Measurements from ENCODE around the gene LRRFIP2.

Gene LRRFIP2

DNA sequence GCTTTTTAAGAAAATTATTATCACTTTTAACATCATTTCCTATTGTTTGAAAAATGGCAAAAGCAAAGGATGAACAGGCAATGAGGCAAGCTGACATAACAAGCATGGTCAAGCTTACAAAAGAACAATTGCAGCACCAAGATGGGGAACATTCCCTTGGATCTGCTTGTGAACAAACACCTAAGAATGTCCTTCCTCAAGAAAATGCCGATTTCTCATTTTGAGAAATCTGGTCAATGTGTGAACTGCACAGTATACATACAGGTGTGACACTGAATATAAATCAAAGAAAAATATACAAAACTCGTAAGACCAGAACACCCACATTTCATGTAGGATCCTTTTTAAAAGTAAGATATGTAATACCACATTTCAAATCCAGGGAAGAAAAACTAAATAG, 58.9 kb downstream of the LRRFIP2 start:
- Histone ChIP-seq H3K9ac (ENCODE audit: low read depth, low read length, poor library complexity, severe bottlenecking) (no peak overlapping the region), H3K79me2 (ENCODE audit: insufficient read depth, low read length) (no peaks in the 10 kb centered on the region)
- no peak for TF ChIP-seq EZH2phosphoT487 (IDR thresholded peaks at IDR 0.05; ENCODE audit: borderline replicate concordance)
- TF ChIP-seq, protein P1, sequence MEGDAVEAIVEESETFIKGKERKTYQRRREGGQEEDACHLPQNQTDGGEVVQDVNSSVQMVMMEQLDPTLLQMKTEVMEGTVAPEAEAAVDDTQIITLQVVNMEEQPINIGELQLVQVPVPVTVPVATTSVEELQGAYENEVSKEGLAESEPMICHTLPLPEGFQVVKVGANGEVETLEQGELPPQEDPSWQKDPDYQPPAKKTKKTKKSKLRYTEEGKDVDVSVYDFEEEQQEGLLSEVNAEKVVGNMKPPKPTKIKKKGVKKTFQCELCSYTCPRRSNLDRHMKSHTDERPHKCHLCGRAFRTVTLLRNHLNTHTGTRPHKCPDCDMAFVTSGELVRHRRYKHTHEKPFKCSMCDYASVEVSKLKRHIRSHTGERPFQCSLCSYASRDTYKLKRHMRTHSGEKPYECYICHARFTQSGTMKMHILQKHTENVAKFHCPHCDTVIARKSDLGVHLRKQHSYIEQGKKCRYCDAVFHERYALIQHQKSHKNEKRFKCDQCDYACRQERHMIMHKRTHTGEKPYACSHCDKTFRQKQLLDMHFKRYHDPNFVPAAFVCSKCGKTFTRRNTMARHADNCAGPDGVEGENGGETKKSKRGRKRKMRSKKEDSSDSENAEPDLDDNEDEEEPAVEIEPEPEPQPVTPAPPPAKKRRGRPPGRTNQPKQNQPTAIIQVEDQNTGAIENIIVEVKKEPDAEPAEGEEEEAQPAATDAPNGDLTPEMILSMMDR (conservative IDR thresholded peaks at IDR 0.05; ENCODE audit: low read length): no peak

DNA sequence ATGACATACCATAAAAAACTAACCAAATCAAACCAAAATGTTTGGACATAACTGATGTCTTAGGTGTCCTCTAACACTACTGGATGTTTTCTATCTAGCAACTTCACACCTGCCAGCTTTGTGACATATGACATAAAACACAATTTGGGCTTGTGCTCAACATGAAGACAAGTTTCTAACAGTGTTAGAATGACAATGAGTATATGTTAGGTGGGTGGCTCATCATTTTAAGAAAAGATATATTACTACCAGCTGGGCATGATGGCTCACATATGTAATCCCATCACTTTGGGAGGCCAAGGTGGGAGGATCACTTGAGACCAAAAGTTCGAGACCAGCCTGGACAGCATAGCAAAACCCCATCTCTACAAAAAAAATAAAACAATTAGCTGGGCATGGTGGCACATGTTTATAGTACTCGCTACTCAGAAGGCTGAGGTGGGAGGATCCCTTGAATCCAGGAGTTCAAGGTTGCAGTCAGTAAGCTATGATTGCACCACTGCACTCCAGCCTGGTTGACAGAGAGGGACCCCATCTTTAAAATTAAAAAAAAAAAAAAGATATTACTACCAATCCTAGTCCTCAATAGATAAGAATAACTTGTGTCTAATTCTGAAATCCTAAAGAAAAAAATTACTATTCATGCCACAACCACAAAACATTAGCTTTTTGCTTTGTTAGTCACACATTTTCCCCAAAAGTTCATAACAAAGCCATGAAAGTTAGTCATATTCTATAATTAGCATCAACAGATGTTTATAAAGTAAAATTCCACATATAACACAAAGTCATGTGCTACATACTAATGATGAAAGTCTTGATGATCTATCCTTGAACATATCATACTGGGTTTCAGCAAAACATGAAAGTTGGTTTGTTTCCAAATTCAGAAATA, 59.9 kb downstream of the LRRFIP2 start:
- Histone ChIP-seq H3K27me3 (ENCODE audit: insufficient read depth, low read length, poor library complexity, severe bottlenecking) (no peaks in the 10 kb centered on the region), H3K9ac (ENCODE audit: low read depth, low read length, poor library complexity, severe bottlenecking) (no peak overlapping the region), H2AFZ (ENCODE audit: low read length) (no peak overlapping the region), H3K4me3 (ENCODE audit: low read length, poor library complexity, severe bottlenecking) (no peak overlapping the region), H4K20me1 (ENCODE audit: insufficient read depth, low read length, poor library complexity, severe bottlenecking) (no peaks in the 10 kb centered on the region), H3K4me1 (ENCODE audit: insufficient read depth, low read length, poor library complexity, severe bottlenecking) (no peaks in the 10 kb centered on the region), H3K79me2 (ENCODE audit: insufficient read depth, low read length) (no peaks in the 10 kb centered on the region), H3F3A (ENCODE audit: low read depth) (0 out of 2 replicates have a peak, but pooled peaks cover 2% of the 10 kb centered on the region), H3K9me2 (replicated peaks; ENCODE audit: low read depth, low read length) (no peaks in the 10 kb centered on the region), H3K36me3 (ENCODE audit: insufficient read depth, low read length) (peaks cover 4% of the 10 kb centered on the region; the same call in 1 of the 2 replicates), H3K4me2 (ENCODE audit: low read depth, low read length, poor library complexity, severe bottlenecking) (no peak overlapping the region), H3K9me3 (ENCODE audit: insufficient read depth, low read depth, low read length) (no peaks in the 10 kb centered on the region)
- no peak for TF ChIP-seq EZH2phosphoT487 (IDR thresholded peaks at IDR 0.05; ENCODE audit: borderline replicate concordance)
- TF ChIP-seq, protein P1 (conservative IDR thresholded peaks at IDR 0.05; ENCODE audit: low read length): no peak

More for the DNA sequence above, 58.9 kb downstream of the LRRFIP2 start:
- Histone ChIP-seq H3K9me2 (replicated peaks; ENCODE audit: low read depth, low read length) (no peaks in the 10 kb centered on the region), H3K9me3 (ENCODE audit: insufficient read depth, low read depth, low read length) (no peaks in the 10 kb centered on the region), H4K20me1 (ENCODE audit: insufficient read depth, low read length, poor library complexity, severe bottlenecking) (no peaks in the 10 kb centered on the region), H2AFZ (ENCODE audit: low read length) (no peak overlapping the region), H3K4me1 (ENCODE audit: insufficient read depth, low read length, poor library complexity, severe bottlenecking) (no peaks in the 10 kb centered on the region), H3K36me3 (ENCODE audit: insufficient read depth, low read length) (peaks cover 4% of the 10 kb centered on the region; the same call in 1 of the 2 replicates), H3K4me2 (ENCODE audit: low read depth, low read length, poor library complexity, severe bottlenecking) (no peak overlapping the region), H3F3A (ENCODE audit: low read depth) (0 out of 2 replicates have a peak, but pooled peaks cover 2% of the 10 kb centered on the region), H3K4me3 (ENCODE audit: low read length, poor library complexity, severe bottlenecking) (no peak overlapping the region), H3K27me3 (ENCODE audit: insufficient read depth, low read length, poor library complexity, severe bottlenecking) (no peaks in the 10 kb centered on the region)

DNA sequence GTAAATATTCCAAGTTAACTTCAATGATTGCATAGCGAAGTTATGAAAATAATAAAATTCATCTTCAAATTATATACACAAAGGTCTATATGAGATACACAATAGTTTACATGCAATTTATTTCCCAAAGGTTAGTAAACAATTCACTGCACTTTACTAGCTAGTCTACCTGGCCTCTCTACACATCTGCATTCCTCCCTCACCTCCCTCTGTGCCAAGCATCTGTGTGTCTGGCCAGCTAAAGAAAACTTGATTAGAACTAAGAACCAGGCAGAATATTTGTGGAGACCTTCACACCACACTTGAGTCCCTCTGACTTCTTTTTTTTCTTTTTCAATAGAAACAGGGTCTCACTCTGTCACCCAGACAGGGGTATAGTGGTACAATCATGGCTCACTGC, 61.4 kb downstream of the LRRFIP2 start:
- no peak overlapping the region for H3K4me3 ChIP-seq (ENCODE audit: low read length, poor library complexity, severe bottlenecking)
- no peaks in the 10 kb centered on the region for H3K9me3 ChIP-seq (ENCODE audit: insufficient read depth, low read depth, low read length)
- H3K36me3 ChIP-seq (ENCODE audit: insufficient read depth, low read length): peaks cover 4% of the 10 kb centered on the region; the same call in 1 of the 2 replicates
- H3K9me2 ChIP-seq (replicated peaks; ENCODE audit: low read depth, low read length): no peaks in the 10 kb centered on the region
- no peak overlapping the region for H3K4me2 ChIP-seq (ENCODE audit: low read depth, low read length, poor library complexity, severe bottlenecking)
- TF ChIP-seq, protein P1 (conservative IDR thresholded peaks at IDR 0.05; ENCODE audit: low read length): no peak
- no peak for TF ChIP-seq EZH2phosphoT487 (IDR thresholded peaks at IDR 0.05; ENCODE audit: borderline replicate concordance)
- no peaks in the 10 kb centered on the region for H3F3A ChIP-seq (ENCODE audit: low read depth)
- H3K4me1 ChIP-seq (ENCODE audit: insufficient read depth, low read length, poor library complexity, severe bottlenecking): no peaks in the 10 kb centered on the region
- H3K79me2 ChIP-seq (ENCODE audit: insufficient read depth, low read length): no peaks in the 10 kb centered on the region
- no peaks in the 10 kb centered on the region for H3K27me3 ChIP-seq (ENCODE audit: insufficient read depth, low read length, poor library complexity, severe bottlenecking)
- H4K20me1 ChIP-seq (ENCODE audit: insufficient read depth, low read length, poor library complexity, severe bottlenecking): no peaks in the 10 kb centered on the region
- no peak overlapping the region for H2AFZ ChIP-seq (ENCODE audit: low read length)
- no peak overlapping the region for H3K9ac ChIP-seq (ENCODE audit: low read depth, low read length, poor library complexity, severe bottlenecking)

Measured in Loucy (cell line).